OCI-LY1 (cell line): ENCODE results near the gene ZNF460.

Experiments
- EZH2 ChIP-seq: fragments of 200-600 bp; sonication (generic), shearing (Covaris generic); IDR thresholded peaks from 2 replicates; pipeline ENCODE4 v1.8.0; 2017; ENCODE audit warnings: borderline replicate concordance, mixed run types, mild to moderate bottlenecking, antibody characterized with exemption, low read length, moderate library complexity, mixed read lengths
- TF ChIP-seq, protein P1 (sequence below): fragments of 200-600 bp; sonication (generic), shearing (Covaris generic); IDR thresholded peaks from 2 replicates; pipeline ENCODE4 v1.5.1; 2017; ENCODE audit warnings: mild to moderate bottlenecking, antibody characterized with exemption, low read length, moderate library complexity, mixed read lengths

- TF ChIP-seq, protein P1, sequence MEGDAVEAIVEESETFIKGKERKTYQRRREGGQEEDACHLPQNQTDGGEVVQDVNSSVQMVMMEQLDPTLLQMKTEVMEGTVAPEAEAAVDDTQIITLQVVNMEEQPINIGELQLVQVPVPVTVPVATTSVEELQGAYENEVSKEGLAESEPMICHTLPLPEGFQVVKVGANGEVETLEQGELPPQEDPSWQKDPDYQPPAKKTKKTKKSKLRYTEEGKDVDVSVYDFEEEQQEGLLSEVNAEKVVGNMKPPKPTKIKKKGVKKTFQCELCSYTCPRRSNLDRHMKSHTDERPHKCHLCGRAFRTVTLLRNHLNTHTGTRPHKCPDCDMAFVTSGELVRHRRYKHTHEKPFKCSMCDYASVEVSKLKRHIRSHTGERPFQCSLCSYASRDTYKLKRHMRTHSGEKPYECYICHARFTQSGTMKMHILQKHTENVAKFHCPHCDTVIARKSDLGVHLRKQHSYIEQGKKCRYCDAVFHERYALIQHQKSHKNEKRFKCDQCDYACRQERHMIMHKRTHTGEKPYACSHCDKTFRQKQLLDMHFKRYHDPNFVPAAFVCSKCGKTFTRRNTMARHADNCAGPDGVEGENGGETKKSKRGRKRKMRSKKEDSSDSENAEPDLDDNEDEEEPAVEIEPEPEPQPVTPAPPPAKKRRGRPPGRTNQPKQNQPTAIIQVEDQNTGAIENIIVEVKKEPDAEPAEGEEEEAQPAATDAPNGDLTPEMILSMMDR: no peak
- no peak for TF ChIP-seq EZH2
Measured at GRCh38 chr19:57321751-57322150, 41.5 kb downstream of the ZNF460 start.
